ENCODE data around the gene SLIT3.
A peak's percentile ranks its signal among the peaks of the same experiment; 100 is the strongest.

Gene SLIT3

DNA sequence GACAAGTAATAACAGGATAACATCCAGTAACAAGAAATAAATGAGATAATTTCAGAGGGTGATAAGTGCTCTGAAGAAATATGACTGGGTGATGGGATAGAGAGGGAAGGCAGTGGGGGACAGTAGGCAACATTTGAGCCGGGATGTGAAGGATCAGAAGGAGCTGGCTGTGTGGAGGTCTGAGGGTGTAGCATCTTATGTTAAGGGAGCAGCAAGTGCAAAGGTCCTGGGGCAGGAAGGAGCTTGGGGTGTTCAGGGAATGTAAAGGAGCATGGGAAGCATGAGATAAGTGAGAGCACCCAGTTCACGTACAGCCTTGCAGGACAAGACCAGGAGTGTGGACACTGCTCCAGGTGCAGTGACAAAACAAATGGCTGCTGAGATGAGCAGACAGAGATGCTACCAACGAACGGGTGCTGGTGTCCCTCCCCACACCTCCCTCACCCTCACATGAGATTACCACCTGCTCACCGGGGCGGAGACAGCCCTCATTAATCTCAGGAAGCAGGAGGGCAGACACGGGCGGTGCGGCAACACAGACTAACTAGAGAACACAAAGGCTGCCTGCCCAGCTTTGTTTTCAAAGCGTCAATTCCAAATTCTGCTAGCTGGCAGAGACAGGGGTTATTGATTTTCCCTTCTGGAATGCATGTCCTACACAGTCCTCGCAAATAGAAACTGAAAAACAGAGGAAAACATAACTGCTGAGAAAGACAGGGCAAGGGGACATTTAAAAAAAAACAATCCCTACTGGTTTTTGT is 423.6 kb downstream of the SLIT3 start:
- DNase-seq = peak; percentile 20

DNA sequence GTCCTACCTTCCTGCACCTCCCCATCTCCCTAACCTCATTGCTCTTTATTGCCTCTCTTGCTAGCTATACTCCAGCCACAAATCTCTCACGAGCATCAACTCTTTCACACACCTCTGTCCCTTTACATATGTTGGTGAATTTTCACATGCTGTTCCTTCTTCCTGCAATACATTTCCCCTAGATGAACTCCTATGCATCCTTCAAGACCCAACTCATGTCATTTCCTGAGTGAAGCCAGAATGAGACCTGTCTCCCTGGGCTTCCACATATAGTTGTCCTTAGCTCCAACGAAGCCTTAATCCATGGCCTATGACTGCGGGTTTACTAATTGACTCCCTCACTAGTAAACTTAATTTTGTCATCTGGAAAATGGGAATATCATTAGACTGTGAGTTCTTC is 424.5 kb downstream of the SLIT3 start:
- DNase-seq = no peak

DNA sequence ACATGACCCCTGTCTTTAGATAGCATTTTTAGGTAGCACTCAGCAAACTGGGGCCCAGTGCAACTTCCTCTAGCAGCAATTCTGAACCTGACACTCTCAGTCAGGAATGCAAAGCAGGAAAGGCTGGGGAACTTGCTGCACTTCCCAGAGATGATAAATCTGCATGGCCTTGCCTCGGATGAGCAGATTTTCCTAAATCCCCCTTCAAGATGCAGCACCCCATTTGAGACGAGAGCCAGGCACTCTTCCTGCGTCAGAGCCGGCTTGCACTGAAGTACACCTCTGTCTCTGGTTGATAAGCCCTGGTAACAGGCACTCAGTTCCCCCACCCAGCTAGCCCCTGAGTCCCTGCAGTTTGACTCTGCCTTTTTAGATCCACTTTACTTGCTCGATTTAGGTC is 425.1 kb downstream of the SLIT3 start:
- no peak for DNase-seq

DNA sequence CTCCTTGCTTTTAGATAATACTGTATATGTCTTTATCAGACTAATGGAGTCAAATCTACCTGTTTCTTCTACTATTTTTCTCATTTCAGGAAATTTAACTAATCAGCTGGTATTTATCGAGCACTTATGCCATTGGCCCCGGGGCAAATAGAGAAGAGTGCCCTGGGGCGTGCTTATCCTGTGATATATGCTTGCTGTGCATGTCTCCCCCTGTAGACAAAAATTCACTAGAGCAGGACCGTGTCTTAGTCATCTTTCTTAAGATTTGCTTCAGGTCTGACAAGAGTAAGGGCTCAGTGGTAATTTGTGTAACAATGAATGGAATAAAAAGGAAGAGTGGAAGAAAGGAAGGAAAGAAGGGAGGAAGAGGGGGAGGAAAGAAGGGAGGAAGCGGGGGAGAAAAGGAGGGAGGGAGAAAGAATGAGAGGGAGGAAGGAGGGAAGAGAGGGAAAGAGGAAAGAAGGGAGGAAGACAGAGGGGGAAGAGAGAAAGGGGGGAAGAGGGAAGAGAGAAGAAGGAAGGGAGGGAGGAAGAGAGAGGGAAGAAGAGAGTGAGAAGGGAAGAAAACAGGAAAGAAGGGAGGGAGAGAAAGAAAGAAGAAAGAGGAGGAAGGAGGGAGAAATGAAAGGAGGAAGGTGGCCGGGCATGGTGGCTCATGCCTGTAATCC is 426.1 kb downstream of the SLIT3 start:
- DNase-seq = no peak

DNA sequence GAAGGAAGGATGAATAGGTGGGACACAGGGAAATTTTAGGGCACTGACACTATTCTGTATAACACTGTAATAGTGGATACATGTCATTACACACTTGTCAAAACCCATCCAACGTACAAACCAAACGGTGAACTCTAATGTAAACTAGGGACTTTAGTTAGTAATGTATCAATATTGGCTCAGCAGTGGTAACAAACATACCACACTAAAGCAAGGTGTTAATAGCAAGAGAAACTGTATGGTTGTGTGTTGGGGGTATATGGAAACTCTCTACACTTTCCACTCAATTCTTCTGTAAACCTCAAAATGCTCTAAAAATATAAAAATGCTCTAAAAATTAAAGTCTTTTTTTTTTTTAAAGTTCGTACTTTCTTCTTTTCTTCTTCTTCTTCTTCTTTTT is 428.7 kb downstream of the SLIT3 start:
- DNase-seq = no peak

DNA sequence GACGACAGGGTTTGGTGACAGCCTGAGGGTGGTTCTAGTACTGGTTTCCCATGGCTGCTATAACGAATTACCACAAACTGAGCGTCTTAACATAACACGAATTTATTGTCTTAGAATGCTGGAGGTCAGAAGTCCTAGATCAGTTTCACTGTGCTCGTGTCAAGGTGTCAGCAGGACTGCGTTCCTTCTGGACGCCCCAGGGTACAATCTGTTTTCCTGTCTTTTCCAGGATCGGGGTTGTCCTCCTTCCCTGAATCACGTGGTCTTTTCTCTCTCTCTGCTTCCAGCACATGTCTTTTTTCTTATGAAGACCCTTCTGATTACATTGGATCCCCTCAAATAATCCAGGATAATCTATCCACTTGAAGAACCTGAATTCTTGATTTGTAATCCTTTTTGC is 430.0 kb downstream of the SLIT3 start:
- DNase-seq = no peak

DNA sequence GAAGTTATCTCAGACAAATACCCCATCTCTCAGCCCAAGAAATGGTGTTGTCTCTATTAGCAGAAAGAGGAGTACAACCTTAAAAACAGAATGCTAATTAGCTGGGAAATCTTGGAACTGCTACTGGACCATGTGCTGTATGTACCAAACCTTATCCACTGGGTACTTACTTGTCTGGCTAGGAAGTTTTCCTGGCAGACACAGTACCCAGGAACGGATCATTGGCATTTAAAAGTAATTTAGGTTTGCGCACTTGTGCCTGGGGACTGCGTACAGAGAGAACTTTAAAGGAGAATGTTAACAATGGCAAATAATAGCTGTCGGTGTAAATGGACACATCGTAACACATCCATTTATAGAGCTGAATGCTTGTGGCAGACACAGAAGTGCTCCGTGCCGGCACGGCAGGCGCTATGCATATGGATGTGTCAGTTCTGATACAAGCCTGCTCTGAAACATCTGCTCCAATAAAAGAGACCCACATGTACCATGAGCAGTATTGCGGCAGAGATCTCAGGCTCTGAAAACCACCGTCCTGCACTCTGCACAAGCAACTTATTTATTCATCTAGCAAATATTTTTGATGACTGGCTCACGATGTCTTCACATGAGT is 431.2 kb downstream of the SLIT3 start:
- no peak for DNase-seq

DNA sequence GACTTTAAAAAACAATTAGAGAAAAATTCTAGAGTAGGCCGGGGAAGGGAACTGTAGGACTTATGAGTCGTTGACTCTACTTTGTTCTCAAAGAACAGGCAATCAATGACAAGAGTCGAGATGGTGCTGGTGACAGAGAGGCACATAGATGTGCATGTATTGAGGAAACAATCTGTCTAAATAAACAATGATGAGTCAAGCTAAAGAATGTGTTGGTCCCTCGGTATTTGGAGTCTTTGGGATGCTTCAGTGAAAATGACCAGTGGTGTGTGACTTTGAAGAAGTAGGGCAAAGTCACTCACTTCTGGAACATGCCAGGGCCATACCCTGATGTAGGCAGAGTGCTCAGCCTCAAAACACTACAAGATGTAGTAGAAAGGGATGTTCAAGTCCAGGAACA is 433.7 kb downstream of the SLIT3 start:
- DNase-seq = no peak

DNA sequence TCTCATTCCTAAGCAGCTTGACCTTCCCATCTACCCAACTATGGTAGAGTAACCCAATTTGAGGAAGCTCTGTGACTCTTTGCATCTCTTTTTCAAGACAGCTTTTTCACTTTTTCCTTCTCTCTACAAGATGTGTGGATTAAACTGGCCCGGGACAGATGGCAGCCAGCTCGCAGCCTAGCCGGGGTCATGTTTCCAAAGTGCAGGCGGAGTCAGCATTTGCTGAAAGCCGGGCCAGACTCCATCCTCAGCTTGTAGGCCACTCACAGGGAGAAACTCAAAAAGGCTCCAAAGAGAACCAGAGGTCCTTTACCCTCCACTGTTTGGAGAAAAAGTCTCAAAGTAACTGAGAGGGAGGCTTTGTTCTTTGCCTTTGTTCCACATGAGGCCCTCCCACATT is 435.0 kb downstream of the SLIT3 start:
- DNase-seq = no peak

DNA sequence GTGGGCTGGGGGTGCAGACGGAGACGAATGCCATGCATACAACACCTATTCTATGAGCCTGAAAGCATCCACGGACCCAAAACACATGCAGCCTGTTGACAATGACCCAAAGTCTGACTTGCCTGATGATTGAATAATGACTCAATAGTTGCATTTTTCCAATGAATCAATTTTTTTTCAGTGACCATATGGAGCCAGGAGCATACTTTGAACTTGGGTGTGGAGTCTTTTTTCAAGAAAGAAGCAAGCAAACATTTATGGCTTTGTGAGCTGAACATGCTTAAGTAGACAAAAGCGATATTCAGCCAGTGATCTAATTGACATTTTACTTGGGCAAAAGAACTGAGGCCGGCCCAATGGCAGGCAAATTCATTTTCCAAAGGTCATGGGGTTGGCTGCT is 437.9 kb downstream of the SLIT3 start:
- DNase-seq = no peak

DNA sequence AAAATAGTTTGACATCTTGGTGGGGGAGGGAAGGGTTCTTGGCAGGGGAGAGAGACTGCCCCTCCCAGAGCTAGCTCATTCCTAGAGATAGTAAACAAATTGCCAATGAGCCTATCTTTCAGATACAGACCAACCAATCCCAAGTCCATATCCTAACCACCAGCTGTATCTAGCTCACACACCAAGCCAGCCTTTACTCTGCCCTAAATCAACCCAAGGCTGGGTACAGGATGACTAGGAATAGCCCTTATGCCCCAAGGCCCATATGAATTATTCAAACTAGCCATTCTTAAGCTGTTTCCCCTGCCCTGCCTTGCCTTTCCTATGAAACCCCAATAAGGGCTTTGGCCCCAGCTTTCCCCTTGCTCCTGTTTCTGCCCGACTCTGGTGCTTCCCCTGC is 440.4 kb downstream of the SLIT3 start:
- DNase-seq = no peak

DNA sequence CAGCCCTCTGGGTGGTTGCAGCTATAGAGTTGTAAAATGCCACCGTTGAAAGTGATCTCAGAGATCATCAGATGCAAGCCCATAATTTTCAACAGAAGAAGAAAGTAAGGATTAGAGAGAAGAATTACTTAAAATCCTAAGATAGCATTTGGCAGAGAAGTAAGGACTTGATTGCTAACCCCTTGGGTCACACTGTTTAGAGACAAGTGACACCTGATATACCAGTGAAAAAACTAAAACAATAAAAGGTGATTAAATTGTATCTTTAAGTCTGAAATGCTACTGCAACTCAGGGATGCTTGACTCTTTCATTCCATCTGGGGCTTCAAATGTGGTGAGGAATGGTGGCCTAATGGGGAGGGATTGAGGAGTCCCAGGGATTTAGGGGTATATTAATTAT is 440.9 kb downstream of the SLIT3 start:
- DNase-seq = no peak

DNA sequence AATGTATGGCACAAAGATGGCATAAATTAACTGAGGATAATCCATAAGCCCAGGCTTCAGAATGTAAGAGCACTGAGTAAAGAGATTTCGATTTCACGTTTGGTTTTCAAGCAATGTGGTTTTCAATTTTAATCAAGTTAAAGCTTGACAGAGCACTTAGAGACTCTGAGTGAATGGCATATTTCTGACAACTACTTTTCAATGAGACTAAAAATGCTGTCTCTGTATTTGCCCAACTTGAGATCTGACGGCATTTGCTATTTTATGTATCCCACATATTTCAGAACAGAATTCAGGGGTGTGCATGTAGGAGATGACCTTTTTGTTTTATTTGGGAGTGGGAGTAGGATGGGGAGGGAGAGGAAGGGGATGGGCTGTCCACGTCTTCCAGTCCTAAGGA is 441.5 kb downstream of the SLIT3 start:
- no peak for DNase-seq

DNA sequence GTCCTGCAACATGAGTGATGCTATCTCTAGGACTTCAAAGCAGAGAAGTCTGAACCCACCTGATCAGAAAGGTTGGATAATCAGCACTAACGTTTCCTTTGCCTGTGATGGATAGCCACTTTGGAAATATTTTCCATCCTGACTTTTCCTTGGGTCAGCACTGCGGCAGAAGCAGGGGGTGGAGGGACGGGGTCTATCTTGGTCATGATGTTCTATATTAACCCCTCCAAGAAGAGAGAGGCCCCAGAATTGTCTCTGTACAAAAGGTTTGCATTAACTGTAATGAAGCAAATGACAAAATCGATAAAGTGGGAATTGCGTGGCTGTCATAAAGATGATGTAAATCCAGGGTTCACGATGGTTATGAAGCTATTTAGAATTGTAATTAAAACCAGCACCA is 441.9 kb downstream of the SLIT3 start:
- no peak for DNase-seq

DNA sequence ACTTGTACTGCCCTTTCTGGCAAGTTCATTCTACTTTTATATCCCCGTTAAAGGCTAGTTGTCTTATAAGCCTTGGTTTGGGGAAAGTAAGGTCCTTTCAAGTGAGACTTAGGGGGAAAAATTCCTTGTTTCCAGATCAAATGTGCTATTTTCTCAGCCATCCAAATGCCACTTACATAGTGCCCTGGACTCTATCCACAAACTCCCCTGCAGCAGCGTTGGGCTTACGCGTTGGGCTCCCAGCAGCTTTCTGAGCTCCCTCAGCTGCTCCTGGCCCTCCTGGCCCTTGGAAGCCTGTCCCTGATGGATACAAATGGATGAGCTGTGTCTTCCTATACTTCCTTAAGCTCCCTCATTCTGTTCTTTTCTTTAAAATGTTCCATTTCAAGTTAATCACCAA is 442.6 kb downstream of the SLIT3 start:
- DNase-seq = no peak

DNA sequence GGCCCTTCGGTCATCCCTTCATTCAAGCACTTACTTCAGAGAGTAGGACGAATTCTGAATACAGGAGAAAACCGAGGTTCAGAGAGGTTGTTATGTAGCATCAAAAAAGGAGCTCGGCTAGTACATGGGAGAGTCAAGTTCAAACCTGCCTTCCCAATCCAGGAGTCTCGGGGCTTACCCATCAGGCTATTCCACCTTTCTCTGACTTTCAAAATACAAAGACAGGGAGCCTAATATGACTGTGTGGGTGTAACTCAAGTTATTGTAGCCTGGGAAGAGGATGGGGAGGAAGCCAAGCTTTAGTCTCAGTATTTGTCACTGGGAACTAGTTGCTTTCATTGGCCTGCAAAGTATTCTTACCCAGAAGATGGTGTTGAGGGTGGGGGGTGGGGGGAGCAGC is 447.0 kb downstream of the SLIT3 start:
- no peak for DNase-seq

DNA sequence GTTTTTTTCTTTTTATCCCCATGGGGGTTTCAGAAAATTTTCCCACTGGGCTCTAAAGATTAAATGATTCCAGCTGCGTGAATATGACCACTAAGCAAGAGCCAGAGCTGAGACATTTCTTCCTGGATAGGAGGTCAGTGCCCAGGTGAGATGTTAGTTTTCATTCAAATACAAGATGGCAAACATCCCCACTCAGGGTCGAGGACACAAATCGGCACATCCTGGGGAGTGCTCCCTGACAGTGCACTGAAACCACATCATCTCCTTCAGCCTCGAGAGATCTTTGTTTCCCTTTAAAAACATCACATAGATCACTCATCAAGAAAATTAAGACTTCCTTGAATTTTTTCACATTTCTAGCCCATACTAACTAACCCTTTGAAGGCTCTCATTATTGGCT is 448.6 kb downstream of the SLIT3 start:
- DNase-seq = no peak

DNA sequence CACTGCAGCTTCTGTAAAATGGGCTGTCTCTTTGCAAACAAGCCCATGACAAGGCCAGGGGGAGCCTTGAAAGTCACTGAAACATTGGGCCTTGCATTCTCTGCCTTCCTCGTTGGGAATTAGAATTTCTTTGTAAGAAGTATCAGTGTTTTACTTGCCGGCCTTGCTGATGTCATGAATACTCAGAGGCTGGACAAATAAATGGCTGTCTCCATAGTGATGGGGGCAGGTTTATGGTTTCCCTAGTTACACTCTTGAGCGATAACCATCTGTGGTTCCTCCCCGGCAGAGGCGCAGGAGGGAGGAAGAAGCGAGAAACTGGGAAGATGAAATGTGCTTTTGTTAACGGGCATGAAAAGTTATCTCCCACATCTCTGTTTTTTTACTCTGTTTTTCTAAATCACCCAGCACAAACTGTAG is 449.0 kb downstream of the SLIT3 start:
- DNase-seq = no peak

DNA sequence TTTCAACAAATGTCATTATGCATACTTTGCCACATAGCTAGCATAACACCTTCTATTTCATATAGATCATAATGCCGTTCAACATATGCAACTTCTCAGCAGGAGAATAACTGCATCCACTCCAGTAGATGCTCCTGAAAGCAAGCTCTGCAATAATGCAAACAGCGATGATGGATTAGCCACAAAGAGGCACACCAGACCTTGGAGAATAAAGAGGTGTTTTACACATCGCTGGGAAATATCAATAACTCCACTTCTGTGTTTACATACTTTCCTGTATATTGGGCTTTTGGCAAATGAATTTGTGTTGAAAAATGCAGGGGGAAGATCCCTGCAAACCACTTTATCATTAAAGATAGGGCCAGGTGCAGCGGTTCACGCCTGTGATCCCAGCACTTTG is 450.3 kb downstream of the SLIT3 start:
- DNase-seq = no peak

DNA sequence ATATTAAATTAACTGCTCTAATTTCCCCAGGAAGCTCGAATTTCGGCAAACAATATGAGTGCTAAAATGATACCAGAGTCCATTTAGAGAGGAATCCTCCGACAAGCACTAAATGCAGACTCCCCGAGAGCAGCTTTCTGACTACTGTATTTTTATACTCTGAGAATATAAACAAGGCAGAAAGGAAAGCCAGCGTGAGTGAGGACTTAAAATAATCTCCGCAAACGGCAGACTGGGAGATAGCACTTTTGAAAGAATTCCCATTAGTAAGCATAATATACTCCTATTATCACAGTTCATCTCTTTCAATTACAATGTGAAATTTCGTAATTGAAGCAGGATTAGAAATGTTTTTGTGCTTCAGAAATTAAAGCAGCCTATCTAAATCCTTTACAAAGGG is 452.4 kb downstream of the SLIT3 start:
- DNase-seq = no peak

DNA sequence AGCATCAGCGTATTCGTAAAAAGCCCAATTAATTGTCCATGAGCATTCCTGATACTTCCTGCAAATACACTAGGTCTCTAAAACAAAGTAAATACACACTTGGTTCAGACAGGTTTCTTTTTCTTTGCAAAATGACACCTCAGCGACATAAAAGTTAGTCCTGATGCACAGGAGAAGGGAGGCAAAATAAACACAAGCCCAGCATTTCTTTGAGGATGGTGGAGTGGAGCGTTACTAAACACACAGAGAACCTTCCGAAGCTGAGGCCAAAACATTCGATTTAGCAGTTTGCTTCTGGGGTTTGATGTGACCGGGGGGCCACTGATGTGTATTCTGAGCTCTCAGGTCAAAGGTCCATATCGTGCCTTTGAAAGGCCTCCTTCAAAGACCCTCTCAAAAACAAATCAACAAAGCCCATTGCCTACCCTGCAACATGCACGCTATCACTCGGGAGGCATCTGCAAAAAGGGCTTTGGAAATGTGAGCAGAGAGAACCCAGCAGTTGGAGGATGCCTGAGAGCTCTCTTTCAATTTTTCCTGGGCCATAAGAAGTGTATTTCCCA is 453.3 kb downstream of the SLIT3 start:
- no peak for DNase-seq

DNA sequence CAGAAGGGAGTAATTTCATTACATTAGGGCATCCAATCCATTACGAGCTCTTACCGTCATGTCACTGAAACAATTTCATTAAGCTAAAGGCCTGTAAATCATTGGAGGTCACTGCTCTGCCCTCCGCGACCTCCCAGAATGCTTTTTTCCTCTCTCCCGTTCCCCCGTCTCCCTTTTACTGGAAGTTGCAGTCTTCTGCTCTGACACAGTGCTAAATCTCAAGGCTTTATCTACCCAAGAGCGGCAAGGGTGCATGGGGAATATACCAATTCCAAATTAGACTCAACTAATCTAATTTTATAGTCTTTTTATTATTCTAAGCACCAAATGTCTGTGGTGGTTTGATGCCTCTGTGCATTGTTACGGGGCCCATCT is 456.0 kb downstream of the SLIT3 start:
- no peak for DNase-seq

DNA sequence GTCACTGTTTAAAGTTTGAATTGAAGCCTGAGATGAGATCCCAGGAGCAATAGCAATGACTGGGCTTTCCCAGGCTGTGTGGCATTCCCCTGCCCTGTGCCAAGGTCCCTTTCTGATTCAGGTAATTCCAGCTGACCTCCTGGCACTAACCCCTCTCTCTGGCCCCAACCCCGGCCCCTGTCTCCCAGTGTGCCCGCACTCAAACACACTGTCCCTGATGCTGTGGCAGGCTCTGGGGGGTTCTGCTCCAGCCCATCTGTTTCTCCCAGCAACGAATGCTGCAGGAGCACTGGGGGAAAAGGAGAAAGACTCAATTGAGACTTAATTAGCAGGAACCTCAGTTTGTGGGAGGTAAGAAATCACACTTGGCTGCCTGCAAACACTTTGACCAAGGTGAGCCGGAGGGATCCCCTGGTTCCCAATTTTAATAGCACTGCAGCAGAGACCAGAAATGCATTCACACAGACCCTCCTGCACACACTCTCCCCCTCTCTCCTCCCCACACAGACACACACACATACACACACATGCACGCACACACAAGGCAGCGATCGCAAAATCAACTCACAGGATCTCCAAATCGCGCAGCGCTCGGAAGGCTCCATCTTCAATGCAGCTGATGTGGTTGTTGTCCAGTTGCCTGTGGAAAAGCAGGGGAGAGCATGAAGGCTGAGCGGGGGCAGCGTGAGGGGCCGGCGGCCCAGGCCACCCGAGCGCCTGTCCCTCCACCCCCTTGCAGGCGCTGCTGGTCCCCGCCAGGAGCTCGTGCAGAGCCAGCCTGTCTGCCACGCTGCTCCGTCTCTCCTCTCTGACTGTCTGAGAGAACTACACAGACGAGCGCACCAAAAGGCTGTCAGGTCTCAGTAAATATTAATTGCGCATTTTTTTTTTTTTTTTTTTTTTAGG is 456.7 kb downstream of the SLIT3 start:
- no peak for DNase-seq
